CD4-positive, alpha-beta T cell treated with Interferon gamma for 1 hour (primary cell): ENCODE measurements around the gene TMEM106C.

Experiments used
- DNase-seq: peaks from one replicate; pipeline ENCODE4 v3.0.0-alpha.2; 2020

TMEM106C gene

DNA sequence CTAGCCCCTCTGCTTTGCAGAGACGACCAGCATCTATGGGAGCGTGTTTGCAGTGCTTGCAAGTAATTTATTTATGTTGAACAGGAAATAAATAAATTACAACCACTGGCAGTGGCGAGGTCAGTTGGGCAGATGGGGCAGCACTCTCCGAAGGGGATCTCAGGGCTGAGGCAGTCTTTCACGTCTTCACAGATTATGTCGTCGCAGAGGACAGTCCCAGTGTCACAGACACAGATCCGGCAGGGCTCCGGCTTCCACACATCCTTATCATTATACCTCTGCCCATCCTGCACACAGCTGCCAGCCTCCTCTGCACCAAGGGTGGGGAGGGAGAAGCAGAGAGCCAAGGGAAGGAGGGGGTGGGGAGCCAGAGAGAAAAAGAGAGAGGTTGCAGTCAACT, 36.4 kb downstream of the TMEM106C start:
- no peak for DNase-seq

DNA sequence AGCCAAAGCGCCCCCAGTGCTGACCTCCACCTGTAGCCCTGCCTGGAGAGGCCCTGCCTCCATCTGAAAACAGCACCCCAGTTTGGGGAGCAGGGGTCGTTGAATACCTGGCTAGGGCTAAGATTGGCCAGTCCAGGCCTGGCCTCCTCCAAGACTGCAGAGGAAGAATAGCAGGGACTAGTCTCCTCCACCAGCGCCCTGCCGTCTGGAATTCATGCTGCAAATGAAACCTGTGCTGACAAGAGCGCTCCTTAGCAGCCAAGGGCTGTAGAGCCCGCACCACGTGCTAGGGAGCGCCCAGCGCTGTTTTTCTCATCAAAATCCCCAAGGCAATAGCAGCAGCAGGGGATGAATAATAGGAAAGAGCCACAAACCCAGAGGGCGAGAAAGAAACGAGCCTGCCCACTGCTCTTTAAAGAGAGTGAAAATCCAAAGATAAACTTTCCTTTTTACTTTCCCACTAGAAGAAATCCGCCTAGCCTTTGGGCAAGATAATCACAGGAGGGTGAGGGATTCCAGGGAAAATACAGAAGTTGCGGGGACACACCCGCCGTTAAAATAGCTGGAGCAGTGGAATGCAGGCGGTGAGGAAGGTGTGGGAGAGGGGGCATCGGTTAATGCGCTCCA, 37.6 kb downstream of the TMEM106C start:
- DNase-seq, result no peak

DNA sequence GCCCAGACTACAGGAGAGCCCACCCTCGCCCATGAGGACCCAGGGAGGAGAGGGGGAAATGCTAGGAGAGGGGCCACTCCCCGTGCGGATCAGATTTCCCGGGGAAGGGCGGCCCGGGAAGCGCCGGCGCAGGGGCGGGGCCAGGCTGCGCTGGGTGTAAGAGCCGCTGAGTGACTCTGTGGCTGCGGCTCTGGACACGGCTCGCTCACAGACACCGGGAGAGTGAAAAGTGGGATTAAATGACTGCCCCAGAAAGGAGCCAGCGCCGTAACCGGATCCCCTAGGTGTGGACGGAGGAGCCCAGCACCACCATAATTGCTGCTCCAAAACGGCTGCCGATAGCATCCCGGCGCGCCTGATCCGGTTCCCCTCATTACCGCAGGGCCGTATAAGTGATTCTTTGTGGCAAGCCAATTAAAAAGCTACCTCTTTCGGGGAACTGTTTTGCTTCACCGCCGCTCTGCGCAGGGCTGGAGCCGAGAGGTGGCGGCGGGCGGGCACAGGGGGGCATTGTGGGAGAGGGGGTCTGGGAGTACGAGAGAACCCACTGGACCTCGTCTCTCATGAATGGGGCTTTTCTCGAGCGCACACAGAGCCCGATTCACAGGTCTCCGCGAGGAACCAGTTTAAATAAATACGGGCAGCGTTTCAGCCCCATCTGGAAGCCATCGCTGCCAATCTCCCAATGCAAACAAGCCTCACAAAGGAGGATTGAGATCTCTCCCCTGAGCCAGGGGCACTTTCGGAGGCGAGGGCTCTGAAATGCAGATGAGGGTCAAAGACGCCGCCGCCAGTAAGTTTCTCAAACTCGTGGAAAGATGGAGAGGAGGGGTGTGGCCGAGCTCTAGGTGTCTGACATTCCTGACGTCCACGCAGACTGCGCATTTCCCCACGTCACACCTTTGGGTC, 38.4 kb downstream of the TMEM106C start:
- DNase-seq, result no peak

DNA sequence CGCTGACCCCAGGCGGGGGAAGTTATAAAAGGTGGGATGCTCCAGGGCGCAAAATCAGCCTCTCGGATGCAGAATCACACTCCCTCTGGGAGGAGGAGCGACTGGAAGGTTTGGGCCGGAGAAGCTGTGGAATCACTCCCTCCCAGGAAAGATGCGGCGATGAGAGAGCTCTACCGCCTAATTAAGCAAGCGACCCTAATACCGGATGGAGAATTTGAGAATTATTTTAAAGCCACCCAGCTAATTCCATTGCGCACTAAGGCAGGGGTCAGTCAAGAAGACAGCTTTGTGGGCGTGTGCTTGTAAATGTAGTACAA, 39.0 kb downstream of the TMEM106C start:
- DNase-seq, result no peak

DNA sequence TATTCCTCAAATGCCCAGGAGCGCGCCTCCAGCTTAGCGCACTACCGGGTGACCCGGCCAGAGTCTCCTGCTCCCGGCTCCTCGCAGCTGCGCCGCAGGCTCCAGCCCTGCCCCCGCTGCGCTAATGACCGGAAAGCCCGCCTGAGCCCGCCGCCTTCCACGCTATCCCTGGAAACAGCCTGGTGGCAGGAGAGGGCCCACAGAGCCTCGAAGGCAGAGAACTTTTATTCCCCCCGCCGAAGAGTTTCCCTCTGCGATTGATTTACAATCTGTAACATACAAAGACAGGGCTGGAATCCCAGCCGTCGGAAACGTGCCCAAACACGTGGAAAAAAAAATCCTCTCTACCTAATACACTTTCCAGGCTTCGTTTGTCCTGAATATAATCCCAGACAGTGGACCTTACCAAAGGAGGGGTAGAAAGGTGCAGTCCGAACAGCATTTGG, 39.4 kb downstream of the TMEM106C start:
- no peak for DNase-seq

DNA sequence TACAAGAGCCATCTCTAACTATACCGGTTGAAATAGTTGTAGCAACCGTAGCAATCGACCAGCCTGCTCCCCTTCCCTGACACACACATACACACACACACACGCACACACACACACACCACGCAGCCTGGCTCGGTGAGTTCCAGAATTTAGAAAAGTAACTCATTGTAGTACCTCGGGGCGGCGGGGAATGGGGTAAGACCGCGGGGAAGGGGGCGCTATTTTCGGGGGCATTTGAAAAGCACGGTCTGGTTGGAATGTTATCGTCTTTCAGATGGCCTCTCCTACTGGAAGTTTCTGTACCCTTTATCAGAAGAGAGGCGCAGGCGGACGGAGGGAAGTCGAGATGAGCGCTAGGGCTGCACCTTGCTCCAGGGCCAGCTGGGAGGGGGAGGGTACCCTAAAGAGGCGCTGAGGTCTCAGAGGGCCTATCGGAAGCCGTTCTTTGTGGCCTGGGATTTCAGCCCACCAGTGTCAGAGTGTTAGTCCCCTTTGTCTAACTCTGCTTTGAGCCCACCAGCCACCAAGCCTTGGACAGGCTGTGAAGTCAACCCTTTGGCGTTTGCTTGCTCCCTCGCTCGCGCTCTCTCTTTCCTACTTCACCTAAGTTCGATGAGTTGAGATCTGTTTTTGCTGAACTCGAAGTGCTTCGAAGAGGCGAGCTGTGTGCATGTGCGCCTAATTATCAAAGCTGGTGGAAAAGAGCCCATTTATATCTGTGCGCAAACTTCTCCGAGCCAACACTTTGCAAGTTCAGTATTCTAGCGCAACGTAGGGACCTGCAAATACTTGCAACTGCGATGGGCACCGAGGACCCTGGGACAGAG, 40.0 kb downstream of the TMEM106C start:
- no peak for DNase-seq

DNA sequence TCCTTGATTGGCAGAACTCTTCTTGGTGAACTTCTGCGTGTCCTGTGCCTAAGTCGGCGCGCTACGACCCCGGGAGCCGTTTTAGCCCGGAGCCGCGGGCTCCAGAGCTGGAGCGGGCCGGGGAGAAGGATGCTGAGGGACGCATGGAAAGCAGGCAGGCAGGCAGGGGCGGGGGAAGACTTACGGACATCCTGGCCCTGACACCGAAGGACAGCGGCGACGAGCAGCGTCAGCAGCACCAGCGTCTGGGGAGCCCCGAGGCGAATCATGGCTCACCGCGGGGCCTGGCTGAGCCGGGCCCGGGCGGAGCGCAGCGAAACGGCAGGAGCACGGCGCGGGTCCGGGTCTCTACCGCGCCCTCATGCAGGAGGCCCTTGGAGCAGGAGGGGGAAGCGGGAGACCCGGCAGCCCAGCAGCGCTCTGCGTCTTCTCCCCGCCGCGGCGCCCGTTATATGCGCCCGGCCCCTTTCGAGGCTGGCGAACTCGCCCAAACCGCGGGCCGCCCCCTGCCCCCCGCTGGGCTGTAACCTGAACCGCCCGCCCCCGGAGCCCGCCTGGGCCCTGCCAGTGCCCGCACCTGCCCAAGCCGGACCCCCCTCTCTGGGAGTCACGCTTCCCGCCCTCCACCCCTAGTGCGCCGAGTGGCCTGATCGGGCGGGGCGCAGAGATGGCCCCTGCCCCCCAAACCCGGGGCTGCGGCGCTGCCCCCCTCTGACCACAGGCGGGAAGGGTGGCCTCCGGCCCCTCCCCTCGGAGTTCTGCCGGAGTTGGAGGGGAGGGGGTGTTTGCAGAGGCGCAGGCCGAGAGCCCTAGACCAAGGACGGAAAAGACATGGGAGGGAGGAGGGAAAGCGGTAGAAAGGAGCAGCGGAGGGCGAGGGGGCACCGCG, 40.9 kb downstream of the TMEM106C start, which contains the start of gene COL2A1:
Gene COL2A1 (minus strand): TSS at position 424 of the 889 bp plus-strand sequence. CDS start 155 bp downstream, at position 269.
- DNase-seq, result no peak

DNA sequence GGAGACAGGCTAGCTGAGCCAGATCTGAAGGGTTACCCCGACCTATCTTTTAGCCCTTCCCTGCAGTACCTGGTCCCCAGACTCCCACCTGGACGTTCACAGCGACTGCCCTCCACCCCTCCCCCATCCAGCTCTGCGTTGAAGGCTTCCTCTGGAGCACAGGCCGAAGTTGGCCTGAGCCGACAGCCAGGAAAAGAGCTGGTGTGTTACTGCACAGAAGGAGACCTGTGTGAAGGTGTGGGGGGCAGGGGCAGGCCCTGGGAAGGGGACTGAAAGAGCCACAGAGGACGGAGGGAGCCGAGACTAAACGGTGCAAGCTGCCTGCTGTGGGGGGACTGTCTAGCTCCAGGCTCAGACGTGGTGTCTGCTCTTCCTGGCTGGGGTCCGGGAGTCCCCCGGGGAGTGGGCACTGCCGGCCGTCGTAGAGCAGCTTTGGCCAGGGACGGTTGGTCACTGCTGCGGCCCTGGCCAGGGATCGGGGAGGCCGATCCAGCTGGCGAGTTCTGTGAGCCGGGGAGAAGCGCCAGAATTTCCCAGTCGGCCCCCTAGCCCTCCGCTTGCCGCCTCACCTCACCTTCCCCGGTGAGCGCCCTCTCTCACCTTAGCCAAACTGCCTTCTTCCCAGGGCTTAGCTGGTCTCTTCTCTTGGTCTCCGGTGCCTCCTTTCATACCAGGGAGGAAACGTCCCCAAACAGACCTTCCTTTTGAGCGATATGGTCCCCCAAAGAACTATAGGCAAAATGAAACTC, 41.8 kb downstream of the TMEM106C start:
- no peak for DNase-seq

DNA sequence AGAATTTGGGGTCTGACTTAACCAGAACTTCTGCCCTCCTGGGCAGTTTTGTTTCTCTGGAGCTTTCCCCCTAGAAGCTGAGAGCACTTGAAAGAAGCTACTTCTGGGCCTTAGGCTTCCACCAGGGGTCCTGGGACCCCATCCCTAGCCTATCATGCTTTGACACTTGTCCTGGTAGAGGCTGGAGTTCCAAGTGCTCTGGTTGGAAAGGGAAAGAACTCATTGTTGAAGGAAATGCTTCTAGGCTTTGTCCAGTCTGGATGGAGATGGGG, 42.3 kb downstream of the TMEM106C start:
- DNase-seq, result no peak

DNA sequence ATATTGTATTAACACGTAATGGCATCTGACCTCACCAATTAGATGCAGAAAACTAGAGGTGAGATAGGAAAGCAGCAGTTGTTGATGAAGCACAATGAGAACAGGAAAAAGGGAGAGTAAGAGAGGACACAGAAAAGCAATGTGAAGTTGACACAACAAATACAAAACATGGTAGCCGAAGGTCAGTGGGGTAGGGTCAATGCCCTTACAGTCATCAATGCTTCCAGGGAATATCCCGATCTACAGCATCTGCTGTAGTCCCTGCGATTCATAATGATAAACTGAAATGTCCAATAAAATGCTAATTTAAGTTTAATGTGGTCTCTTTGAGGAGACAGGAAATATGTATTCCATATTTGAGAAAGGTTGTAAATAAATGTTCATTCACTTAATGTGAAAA, 43.8 kb downstream of the TMEM106C start:
- no peak for DNase-seq

DNA sequence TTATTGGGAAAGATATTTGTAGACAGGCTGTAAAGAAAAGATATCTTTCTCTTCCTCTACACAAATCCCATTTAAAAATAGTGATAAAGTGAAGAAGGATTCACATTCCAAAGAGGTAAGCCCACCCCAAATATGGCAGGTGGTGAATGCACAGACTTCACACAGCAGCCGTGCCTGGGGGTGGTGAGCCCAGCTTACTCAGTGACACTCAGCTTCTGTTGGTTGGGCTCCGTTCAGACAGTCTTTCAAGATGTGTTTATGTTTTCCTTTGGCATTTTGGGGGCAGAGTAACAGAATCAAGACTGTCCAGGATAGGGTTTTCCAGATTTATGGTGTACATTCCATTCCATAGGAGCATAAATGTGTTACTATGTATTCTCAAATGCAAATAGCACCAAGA, 45.0 kb downstream of the TMEM106C start:
- DNase-seq, result no peak

DNA sequence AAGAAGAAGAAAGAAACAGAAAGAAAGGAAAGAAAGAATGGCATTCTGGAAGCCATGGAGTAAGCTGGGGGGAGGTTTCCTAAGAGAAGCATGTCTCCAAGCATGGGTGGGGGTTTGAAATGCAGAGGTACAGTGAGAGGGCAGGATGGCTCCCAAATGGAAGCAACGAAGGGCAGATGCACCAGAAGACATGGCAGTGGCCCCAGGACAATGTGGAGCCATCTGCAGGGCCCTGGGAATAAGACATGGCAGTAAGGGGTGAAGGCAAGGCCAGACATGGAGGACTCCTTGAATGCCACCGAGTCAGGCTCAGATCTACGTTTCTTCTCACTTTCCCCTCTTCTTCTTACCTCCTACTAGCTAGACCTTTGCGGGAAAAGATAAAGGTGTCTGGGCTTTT, 45.6 kb downstream of the TMEM106C start:
- DNase-seq, result no peak

DNA sequence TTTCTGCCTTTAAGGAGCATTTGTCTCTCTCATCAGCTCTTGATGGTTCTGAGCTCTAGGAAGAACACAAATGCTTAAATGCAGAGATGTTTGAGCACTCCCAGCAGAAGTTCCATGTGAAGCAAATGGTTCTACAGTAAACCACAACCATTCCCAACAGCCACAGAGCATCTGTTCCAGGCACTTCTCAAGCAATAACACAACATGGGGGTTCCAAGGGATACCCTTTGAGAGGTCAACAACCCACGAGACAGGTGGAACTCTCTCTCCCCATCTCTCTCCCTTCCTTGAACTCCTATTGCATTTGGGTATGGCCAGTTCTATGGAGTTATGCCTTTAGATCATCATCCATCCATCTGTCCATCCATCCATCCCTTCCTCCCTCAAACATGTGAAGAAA, 46.1 kb downstream of the TMEM106C start:
- DNase-seq, result no peak

DNA sequence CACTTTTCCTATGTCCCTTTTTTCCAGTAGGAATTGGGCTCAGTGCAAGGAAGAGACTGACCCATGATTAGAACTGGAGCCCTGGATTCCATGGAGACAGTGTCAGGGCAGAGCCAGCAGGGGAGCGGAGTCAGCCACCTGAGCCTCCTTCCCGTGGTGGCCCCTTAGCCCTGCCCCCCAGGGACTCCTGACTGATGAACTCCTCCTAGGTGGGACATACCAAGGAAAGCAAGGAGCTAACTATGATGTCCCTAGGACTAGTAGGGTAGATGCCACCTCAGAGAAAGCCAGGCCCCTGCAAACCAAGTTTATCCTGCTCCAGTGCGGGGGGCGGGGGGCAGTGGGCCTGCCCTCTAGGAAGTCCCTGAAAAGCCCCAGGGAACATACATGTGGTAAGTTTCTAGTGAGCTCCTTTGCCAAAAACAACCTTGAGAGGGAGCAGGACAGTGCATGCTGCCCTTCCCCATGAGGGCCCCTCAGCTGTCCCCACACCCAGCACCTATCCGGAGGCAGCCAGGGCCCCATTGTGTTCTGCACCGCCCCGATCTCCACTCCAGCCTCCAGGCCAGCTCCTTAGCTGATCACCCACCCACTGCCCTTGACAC, 47.1 kb downstream of the TMEM106C start:
- no peak for DNase-seq

DNA sequence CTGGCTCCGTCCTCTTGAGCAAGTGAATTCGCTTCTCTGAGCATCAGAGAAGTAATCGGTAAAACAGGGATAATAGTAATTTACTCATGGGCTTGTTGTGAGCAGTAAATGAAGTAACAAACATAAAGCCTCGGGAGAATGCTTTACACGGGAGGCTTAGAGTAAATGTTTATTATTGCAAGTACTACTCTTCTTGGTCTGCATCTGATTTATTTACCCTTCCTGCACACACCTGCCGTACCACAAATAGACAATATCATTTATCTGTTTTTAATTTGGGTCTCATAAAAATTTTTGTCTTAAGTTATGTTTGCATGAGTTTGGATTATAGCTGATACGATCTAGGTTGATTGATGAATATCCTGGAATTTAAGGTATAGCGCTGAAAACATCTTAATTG, 48.7 kb downstream of the TMEM106C start:
- DNase-seq, result no peak

DNA sequence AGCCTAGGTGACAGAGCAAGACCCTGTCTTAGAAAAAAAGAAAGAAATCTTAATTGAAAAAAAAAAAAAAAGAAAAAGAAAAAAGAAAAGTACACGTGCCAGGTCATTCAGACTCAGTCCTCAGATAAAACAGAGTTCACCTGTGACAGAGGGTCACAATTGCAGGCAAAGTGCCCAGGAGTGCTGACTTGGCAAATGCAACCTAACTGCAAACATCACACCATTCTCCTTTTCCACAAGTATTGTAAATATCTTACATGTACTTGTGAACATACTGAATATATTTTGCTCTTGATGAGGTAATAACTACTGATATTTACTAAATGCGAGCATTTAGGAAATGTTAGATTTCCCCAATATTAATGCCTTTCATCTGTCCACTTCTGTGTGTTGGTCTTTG, 49.9 kb downstream of the TMEM106C start:
- no peak for DNase-seq

DNA sequence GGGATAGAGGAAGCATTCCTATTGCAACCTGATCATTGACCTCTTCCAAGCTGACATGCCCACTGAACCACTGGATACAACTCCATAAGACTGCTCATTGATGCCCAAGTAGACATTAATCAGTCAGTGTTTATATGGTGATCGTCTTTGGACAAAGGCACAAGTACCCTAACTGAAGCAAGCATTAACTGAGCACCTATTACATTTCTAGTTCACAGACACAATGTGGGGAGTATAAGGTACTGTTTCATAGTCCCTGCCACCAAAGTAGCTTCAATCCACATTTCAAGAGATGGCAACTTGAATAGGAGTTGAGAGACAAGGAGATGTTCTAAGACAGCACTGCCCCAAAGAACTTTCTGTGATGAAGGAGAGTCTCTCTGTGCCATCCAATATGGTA, 51.7 kb downstream of the TMEM106C start:
- DNase-seq, result no peak

DNA sequence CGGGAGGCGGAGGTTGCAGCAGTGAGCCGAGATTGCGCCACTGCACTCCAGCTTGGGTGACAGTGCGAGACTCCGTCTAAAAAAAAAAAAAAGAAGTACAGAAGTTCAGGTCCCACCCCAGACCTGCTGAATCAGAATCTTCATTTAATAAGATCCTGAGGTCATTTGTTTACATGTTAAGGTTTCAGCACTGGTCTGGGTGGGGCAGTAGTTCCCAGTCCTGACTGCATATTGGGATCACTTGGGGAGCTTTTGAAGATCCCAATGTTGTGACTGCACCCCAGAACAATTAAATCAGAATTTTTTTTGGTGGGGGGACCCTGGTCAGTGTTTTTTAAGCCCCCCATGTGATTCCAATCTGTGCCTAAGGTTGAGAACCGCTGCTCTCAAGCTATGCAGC, 52.6 kb downstream of the TMEM106C start:
- DNase-seq, result no peak

DNA sequence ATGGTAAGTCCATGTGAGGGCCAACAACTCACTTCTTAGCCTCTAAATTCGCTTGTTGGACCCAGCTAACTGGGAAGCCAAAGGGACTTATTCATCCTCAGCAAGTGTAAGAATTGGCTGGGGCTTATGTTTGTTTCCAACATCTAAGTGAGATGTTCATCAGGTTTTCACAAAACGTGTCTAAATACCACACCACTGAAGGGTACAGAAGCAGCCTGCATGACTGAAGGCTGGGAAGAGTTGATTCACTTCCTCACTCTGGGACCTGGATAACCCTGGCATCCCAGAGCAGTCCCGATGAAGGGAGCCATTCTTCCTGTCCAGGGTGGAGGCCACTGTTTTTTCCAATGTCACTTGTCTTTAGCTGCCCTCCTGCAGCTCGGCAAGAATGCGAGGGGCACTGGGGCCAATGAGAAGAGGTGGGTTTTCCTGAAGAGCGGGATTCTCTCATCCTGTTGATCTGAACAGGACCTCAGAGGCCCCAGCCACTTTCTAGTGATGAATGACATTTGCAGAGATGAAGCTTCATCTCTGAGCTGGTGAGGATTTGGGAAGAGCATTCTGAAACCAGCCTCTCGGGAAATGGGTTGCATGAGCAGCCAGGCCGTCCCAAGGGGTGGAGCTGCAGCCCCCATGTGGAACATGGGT, 53.1 kb downstream of the TMEM106C start:
- no peak for DNase-seq

DNA sequence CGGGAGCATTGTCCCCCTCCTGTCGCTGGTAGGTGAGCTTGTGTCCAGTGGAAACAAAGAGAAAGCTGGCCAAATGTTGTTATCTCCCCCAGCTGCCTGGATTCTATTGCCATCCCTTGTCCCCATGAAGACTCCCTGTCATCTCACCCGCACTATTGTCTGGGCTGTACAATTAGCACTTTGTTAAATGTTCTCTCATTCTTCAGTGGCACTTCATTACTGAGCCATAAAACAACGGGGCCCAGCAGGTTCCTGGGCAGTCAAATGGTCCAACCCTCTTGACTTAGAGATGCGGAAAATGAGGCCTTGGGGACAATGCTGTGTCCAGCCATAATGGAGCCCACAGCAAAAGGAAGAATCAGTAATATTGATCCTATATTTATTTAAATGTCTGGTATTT, 54.1 kb downstream of the TMEM106C start:
- no peak for DNase-seq
